ENCODE data around the gene GNB1.

- TF ChIP-seq POLR2A (IDR thresholded peaks at IDR 0.05; ENCODE audit: low read depth, low read length) = no peak
- no peak for TF ChIP-seq CTCF (conservative IDR thresholded peaks at IDR 0.05; ENCODE audit: low read depth, low read length)
- TF ChIP-seq FOS (IDR thresholded peaks at IDR 0.05; ENCODE audit: low read depth, low read length) = no peak
These were observed 43.6 kb downstream of the GNB1 start for GRCh38 chr1:1847061-1847850.

Measured in IMR-90 (cell line).